Right lobe of liver (tissue), 6 donors: ENCODE data around the gene VTN. TPM values are rescaled to one million over a fixed set of nuclear protein-coding genes. Genes with fewer than 3 reads are reported as not detected.

Source experiments
- ATAC-seq, 4 donors: fragments of 200-7000 bp; cut with Tn5 transposase; one replicate each; pipeline ENCODE4 v1.9.1; 2020; ENCODE audit warnings: mild to moderate bottlenecking in 4 of 4, moderate library complexity in 4 of 4
- DNase-seq, 3 donors: peaks; one replicate each; pipeline ENCODE4 v3.0.0-alpha.2; 2020
- H3K27ac ChIP-seq, 3 donors: fragments of 200-600 bp; one replicate each; pipeline ENCODE4 v1.8.0; 2022
- H3K27me3 ChIP-seq, 2 donors: fragments of 200-600 bp; one replicate each; pipeline ENCODE4 v1.8.0; 2022
- H3K36me3 ChIP-seq, 4 donors: fragments of 200-600 bp; sonication (generic) in 1 of 4; one replicate each; pipeline versions ENCODE4 v1.5.1 to v1.8.0; 2017 to 2022; ENCODE audit warnings: control low read depth in 1 of 4
- H3K4me1 ChIP-seq, 4 donors: fragments of 200-600 bp; sonication (generic) in 1 of 4; one replicate each; pipeline versions ENCODE4 v1.5.1 to v1.8.0; 2017 to 2022; ENCODE audit warnings: control low read depth in 1 of 4
- H3K4me3 ChIP-seq, 3 donors: fragments of 200-600 bp; one replicate each; pipeline ENCODE4 v1.8.0; 2022
- H3K9me3 ChIP-seq, 4 donors: fragments of 200-600 bp; sonication (generic) in 1 of 4; one replicate each; pipeline versions ENCODE4 v1.5.1 to v1.8.0; 2017 to 2022; ENCODE audit warnings: control low read depth in 1 of 4
- POLR2A ChIP-seq: fragments of 450-650 bp; IDR thresholded peaks from one replicate; pipeline ENCODE4 v1.6.1; 2017; ENCODE audit warnings: antibody characterized with exemption, mild to moderate bottlenecking
- WGBS: methylation state at CpG from one replicate; pipeline ENCODE4 v1.1.6; 2018; ENCODE audit warnings: low coverage, low lambda C conversion rate; ENCODE audit not compliant: insufficient coverage; ENCODE audit errors: missing lambda C conversion rate; 5-methylcytosine and 5-hydroxymethylcytosine counted together
- intact Hi-C, 2 donors: fragments of 100-400 bp; cut with DNase I; formaldehyde crosslinking; loops; one replicate each; pipeline versions ENCODE4 v1.11.2 to v1.14.1; 2022
- total RNA-seq, 6 experiments: library from RNA; depleted of rRNA in 2 of 6; stranded (reverse); fragments of >200 nt in 2 of 6; fragmentation: NEBNext Ultra II Directional in 3 of 6; extraction: Animal tissue kit (Norgen Biotek cat#: 25700) in 3 of 6; gene quantifications; one replicate each; pipeline versions ENCODE4 v1.1.0 to v1.2.4, GENCODE V29; 2016 to 2023
- TF ChIP-seq, protein P1 (sequence below), 4 donors: fragments of 200-600 bp in 3 of 4; fragments of 450-650 bp in 1 of 4; IDR thresholded peaks; one replicate each; pipeline versions ENCODE4 v1.5.1 to v1.8.0; 2016 to 2022; ENCODE audit warnings: antibody characterized with exemption in 4 of 4, mild to moderate bottlenecking in 2 of 4
- donor health status: DM: no; HTN: yes; CAD: no.
- donor health status: DM: no; HTN: no; CAD: no.
- donor health status: DM: no; HTN: no; CAD: no.
- donor health status: DM: no; HTN: yes; CAD: no.
- donor health status: DM: no; HTN: yes; CAD: no.

The VTN gene
- total RNA-seq, 6 experiments from 2014 or later = 2,747 to 3,771 (median 3,031) TPM

DNA sequence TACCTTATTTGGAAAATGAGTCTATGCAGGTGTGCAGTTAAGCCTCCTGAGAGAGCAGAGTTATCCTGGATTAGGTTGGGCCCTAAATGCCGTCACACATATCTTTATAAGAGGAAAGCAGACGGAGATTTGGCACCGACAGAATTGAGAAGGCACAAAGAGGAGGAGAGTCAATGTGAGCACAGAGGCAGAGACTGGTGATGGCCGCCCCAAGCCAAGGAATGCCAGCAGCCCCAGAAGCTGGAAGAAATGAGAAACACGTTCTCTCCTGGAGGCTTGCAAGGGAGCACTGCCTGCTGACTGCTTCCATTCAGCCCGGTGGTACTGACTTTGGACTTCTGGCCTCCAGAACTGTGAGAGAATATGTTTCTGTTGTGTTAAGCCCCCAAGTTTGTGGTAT is 32.7 kb upstream of the VTN start:
- Histone ChIP-seq H3K36me3 (peaks cover 0 to 44% (median 10%) of the 10 kb centered on the region in 4 donors), H3K27me3 (no peaks in the 10 kb centered on the region), H3K4me3 (no peak overlapping the region), H3K9me3 (no peaks in the 10 kb centered on the region), H3K4me1 (peaks cover 0 to 44% (median 19%) of the 10 kb centered on the region in 4 donors), H3K27ac (no peak overlapping the region)
- DNase-seq (no peak), ATAC-seq (no peak)
- intact Hi-C loops = no loop called here
- WGBS = 90% methylated on average over 5 of the region's 6 CpGs
- no peak for TF ChIP-seq POLR2A
- TF ChIP-seq, protein P1, sequence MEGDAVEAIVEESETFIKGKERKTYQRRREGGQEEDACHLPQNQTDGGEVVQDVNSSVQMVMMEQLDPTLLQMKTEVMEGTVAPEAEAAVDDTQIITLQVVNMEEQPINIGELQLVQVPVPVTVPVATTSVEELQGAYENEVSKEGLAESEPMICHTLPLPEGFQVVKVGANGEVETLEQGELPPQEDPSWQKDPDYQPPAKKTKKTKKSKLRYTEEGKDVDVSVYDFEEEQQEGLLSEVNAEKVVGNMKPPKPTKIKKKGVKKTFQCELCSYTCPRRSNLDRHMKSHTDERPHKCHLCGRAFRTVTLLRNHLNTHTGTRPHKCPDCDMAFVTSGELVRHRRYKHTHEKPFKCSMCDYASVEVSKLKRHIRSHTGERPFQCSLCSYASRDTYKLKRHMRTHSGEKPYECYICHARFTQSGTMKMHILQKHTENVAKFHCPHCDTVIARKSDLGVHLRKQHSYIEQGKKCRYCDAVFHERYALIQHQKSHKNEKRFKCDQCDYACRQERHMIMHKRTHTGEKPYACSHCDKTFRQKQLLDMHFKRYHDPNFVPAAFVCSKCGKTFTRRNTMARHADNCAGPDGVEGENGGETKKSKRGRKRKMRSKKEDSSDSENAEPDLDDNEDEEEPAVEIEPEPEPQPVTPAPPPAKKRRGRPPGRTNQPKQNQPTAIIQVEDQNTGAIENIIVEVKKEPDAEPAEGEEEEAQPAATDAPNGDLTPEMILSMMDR (IDR thresholded peaks at IDR 0.05) = no peak

DNA sequence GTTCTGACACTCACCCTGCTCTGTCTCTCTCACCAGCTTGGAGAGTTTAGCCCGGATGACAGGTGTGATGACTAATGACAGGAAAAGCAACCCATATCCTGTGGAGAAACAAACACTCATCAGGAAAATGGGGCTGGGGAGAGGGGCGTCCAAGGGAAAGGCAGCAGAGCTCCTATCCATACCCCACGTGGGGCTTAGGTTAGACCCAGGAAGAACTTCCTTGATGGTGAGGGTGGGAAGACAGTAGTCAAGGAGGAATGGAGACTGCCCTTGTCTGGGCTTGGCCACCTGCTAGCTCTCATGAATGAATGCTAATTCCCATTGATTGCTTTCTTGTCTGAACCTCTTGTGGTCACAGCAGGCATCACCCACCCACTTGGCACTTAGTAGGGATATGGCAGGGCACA is 32.1 kb upstream of the VTN start:
- 20% methylated on average over 2 of the region's 3 CpGs for WGBS
- peaks cover 0 to 44% (median 10%) of the 10 kb centered on the region in 4 donors for H3K36me3 ChIP-seq
- no peak overlapping the region for H3K27ac ChIP-seq
- peaks cover 0 to 50% (median 21%) of the 10 kb centered on the region in 4 donors for H3K4me1 ChIP-seq
- intact Hi-C loops = no loop called here
- ATAC-seq (no peak), DNase-seq (no peak)
- no peaks in the 10 kb centered on the region for H3K9me3 ChIP-seq
- TF ChIP-seq, protein P1 (IDR thresholded peaks at IDR 0.05) = no peak
- no peak for TF ChIP-seq POLR2A
- H3K4me3 ChIP-seq = no peak overlapping the region
- no peaks in the 10 kb centered on the region for H3K27me3 ChIP-seq

DNA sequence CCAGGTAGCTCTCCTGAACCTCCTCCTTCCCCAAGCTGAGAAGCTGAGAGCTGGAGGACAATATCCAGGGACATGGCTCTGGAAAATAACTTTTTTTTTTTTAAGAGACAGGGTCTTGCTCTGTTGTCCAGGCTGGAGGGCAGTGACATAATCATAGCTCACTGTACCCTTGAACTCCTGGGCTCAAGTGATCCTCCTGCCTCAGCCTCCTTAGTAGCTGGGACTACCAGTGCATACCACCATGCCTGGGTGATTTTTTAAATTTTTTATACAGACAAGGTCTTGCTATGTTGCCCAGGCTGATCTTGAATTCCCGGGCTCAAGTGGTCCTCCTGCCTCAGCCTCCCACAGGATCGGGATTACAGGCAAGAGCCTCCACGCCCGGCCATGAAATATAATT is 29.7 kb upstream of the VTN start:
- 63% methylated on average over 2 of the region's 4 CpGs for WGBS
- Histone ChIP-seq H3K27me3 (no peaks in the 10 kb centered on the region), H3K27ac (no peak overlapping the region), H3K4me1 (peaks cover 0 to 46% (median 18%) of the 10 kb centered on the region in 4 donors), H3K36me3 (peaks cover 0 to 51% (median 10%) of the 10 kb centered on the region in 4 donors), H3K9me3 (no peaks in the 10 kb centered on the region), H3K4me3 (no peak overlapping the region)
- TF ChIP-seq POLR2A = no peak
- TF ChIP-seq, protein P1 (IDR thresholded peaks at IDR 0.05) = no peak
- DNase-seq (no peak), ATAC-seq (no peak)
- intact Hi-C loops = no loop called here

DNA sequence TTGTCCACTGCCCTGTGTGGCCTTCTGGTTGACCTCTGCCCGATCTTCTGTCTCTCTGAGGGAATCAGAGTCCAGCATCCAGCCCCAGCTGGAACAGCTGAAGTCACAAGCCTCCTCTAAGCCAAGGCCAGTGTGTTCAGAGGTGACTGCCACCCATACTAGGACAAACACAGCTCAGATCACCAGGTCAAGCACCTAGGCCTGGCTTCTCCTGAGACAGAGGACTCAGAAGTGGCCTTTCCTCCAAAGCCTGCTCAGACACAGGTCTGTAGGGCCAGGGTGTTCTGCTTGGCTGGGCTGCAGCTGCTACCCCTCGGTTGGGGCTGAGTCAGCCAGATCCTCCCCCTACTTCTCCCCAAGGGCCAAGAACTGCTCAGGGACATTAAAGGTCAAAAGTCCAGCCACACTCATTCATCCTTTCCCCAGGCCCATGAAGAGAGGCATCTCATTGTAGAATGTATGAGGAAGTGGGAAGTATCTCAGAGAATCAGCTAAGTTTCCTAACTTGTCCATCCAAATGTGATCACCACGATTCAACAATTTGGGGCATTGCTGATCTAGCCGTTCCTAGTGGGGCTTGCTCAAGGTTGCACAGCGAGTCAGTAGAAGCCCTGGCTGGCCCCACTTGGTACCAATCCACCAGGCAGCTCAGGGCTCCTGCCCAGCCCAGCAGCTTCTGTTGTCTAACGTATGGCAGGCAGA is 28.3 kb upstream of the VTN start:
- no peak overlapping the region for H3K4me3 ChIP-seq
- no peaks in the 10 kb centered on the region for H3K9me3 ChIP-seq
- H3K36me3 ChIP-seq = peaks cover 0 to 50% (median 10%) of the 10 kb centered on the region in 4 donors
- WGBS = 35% methylated on average over 5 of the region's 6 CpGs
- peaks cover 0 to 32% (median 12%) of the 10 kb centered on the region in 4 donors for H3K4me1 ChIP-seq
- peak overlapping the region in 2 of 3 donors; percentile 36 to 65 for H3K27ac ChIP-seq
- DNase-seq = peak in 2 of 3 donors; percentile 81 to 82
- TF ChIP-seq POLR2A = no peak
- TF ChIP-seq, protein P1 (IDR thresholded peaks at IDR 0.05) = no peak
- ATAC-seq = peak; percentile 74 to 82 (median 78)
- H3K27me3 ChIP-seq = no peaks in the 10 kb centered on the region
- intact Hi-C loops = no loop called here
